Mucosa of stomach (tissue), 1 donor: Measurements from ENCODE around the gene TLE2.

Source experiments
- H3K27me3 ChIP-seq: one replicate; pipeline ENCODE4 v1.7.0; 2013; ENCODE audit warnings: mild to moderate bottlenecking, low read length; ENCODE audit not compliant: control insufficient read depth, insufficient read depth
- H3K36me3 ChIP-seq: one replicate; pipeline ENCODE4 v1.7.0; 2013; ENCODE audit warnings: low read length; ENCODE audit not compliant: control insufficient read depth, insufficient read depth
- H3K4me1 ChIP-seq: one replicate; pipeline ENCODE4 v1.7.0; 2013; ENCODE audit warnings: mild to moderate bottlenecking, low read length; ENCODE audit not compliant: control insufficient read depth, insufficient read depth
- H3K4me3 ChIP-seq: one replicate; pipeline ENCODE4 v1.7.0; 2013; ENCODE audit warnings: low read length
- H3K9ac ChIP-seq: one replicate; pipeline ENCODE4 v1.7.0; 2013; ENCODE audit warnings: mild to moderate bottlenecking, low read length, moderate library complexity
- H3K9me3 ChIP-seq: one replicate; pipeline ENCODE4 v1.7.0; 2013; ENCODE audit warnings: mild to moderate bottlenecking, low read length, moderate library complexity; ENCODE audit not compliant: control insufficient read depth
- donor health status: Pancreatic carcinoma.

The TLE2 gene

DNA sequence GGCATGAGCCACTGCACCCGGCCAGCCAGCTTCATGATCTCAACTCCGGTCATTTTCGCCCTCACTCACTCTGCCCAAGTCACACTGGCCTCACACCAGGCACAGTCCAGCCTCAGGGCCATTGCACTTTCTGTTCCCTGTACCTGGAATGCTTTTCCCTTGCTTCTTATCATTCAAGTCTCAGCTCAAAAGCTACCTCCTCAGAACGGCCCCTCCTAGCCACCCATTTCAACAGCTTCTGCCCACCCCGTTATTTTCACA, 2.5 kb upstream of the TLE2 start:
- no peaks in the 10 kb centered on the region for H3K27me3 ChIP-seq
- H3K36me3 ChIP-seq, result no peaks in the 10 kb centered on the region
- peaks cover 40% of the 10 kb centered on the region for H3K4me1 ChIP-seq

DNA sequence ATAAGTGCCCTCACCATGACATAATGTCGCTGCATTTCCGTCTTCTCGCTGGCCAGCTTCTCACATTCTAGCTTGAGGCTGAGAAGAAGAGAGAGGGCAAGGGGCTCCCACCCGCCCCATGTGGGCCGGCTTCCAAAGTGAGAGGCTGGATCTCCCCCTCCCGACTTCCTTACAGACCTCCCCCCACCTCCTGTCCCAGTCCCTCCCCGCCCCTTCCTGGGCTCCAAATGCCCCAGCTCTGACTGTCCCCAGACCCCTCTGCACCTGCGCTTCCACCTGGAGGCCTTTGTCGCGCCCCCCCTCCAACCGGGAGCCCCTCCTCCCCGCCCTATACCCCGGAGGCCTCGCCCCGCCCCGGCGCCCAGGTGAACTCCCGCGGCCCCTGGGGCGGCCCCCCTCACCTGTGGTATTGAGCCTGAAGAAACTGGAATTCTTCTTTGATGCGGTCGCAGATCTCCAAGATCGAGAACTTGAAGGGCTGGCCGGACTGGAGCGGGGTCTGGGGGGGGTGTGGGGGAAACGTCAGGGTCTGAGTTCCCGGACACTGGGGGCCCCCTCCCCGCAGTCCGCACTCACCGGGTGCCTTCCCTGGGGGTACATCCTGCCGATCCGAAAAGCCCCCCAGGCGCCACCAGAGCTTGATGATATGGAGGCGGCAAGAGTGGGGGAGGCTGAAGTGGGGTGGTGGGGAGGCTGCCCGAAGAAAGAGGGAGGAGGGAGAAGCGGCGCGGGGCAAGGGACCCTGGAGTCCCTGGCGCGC, 595 bp downstream of the TLE2 start:
- Histone ChIP-seq H3K9me3 (no peaks in the 10 kb centered on the region), H3K4me3 (no peak overlapping the region), H3K27me3 (peaks cover 2% of the 10 kb centered on the region), H3K36me3 (no peaks in the 10 kb centered on the region), H3K4me1 (peaks cover 18% of the 10 kb centered on the region), H3K9ac (peak overlapping the region; percentile 75)

More for the DNA sequence above, 2.5 kb upstream of the TLE2 start:
- no peak overlapping the region for H3K9ac ChIP-seq
- no peaks in the 10 kb centered on the region for H3K9me3 ChIP-seq
- H3K4me3 ChIP-seq, result no peak overlapping the region

DNA sequence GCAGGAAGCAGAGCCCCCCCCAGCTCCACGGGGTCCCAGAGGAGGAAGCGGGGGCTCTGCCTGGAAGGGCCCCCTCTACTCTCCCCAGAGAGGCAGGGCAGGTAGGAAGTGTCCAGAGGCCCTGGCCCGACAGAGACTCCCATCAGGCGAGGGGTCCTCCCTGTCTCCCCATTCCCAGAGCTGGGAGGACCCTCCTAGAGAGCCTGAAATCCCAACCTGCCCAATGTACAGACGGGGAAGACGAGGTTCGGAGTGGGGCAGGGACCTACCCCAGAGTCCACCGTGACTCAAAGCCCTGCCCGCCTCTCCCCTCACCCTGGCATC, 1.1 kb downstream of the TLE2 start:
- Histone ChIP-seq H3K27me3 (peaks cover 2% of the 10 kb centered on the region), H3K9me3 (no peaks in the 10 kb centered on the region), H3K9ac (no peak overlapping the region), H3K4me3 (no peak overlapping the region), H3K4me1 (peaks cover 20% of the 10 kb centered on the region), H3K36me3 (no peaks in the 10 kb centered on the region)

DNA sequence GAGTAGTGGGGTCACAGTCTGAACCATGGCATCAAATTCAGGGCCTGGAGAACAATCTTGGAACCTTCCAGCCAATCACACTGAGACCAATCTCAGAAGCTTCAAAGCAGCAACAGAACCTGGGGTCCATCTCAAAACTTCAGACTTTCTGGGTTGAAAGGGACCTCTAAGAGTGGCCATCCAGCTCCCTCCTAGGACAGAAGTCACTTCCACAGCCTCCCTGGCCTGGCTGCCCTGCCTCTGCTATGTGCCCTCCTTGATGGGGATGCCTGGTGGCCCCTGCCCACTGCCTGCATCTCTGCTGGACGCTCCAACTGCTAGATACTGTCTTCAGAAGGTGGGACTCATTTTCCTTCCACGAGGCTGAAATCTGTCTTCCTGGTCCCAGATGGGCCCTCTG, 1.8 kb downstream of the TLE2 start:
- Histone ChIP-seq H3K4me1 (peaks cover 25% of the 10 kb centered on the region), H3K4me3 (no peak overlapping the region), H3K36me3 (no peaks in the 10 kb centered on the region), H3K9ac (no peak overlapping the region), H3K27me3 (peaks cover 2% of the 10 kb centered on the region), H3K9me3 (no peaks in the 10 kb centered on the region)

DNA sequence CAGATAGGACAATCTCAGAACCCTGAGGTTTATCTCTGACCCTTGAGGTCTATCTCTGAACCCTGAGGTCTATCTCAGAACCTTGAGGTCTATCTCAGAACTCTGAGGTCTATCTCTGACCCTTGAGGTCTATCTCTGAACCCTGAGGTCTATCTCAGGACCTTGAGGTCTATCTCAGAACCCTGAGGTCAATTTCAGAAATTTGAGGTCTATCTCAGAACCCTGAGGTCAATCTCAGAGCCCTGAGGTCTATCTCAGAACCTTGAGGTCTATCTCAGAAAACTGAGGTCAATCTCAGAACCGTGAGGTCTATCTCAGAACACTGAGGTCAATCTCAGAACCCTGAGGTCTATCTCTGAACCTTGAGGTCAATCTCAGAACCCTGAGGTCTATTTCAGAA, 2.3 kb downstream of the TLE2 start:
- H3K36me3 ChIP-seq, result no peaks in the 10 kb centered on the region
- peaks cover 25% of the 10 kb centered on the region for H3K4me1 ChIP-seq
- no peaks in the 10 kb centered on the region for H3K9me3 ChIP-seq
- H3K9ac ChIP-seq, result no peak overlapping the region
- peaks cover 2% of the 10 kb centered on the region for H3K27me3 ChIP-seq
- no peak overlapping the region for H3K4me3 ChIP-seq

DNA sequence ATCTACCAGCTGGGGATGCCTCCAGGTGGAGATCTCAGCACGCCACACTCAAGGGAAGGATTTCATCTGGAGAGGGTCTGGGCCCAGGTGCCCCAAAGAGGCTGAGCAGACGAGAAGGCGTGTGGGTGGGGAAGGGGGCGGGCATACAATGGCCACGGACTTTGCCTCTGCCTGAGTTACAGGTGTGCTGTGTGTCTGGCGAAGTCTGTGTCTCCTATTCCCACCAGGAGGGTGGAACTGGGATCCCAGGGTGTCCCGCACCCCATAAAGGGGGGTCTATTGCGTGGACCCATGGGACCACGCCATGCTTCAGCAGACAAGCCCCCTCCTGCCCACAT, 3.6 kb downstream of the TLE2 start:
- Histone ChIP-seq H3K4me3 (no peak overlapping the region), H3K4me1 (peaks cover 20% of the 10 kb centered on the region), H3K9ac (no peak overlapping the region), H3K36me3 (no peaks in the 10 kb centered on the region), H3K27me3 (peaks cover 2% of the 10 kb centered on the region), H3K9me3 (no peaks in the 10 kb centered on the region)

DNA sequence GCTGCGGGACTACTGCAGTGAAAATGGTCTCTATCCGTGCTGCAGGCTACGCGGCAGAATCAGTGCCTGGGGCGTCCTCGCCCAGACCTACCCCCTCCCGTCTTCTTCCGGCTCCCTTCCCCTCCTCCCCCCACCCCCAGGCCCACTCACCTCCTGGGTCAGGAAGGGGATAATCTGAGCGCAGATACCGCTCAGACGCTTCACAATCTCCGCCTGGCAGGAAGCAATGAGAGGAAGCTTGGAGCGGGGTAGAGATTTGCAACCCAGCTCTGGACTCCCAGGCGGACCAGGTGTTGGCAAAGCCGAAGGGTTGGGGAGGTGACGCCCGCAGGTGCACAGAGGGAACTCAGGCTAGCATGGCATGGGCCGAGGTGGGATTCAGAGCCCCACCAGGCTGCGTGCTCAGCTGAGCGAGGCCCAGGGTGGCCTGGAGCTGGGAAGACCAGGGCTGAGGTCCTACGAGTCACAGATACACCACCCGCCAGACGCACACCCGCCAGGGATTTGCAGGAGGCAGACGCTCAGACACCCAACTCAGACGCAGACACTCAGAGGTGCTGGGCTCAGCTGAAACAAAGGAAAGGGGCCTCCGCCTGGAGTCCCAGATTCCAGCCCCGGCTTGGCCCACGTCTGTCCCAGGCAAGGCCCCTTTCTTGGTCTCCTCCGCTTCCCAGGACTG, 4.1 kb downstream of the TLE2 start:
- H3K4me3 ChIP-seq, result no peak overlapping the region
- no peaks in the 10 kb centered on the region for H3K9me3 ChIP-seq

DNA sequence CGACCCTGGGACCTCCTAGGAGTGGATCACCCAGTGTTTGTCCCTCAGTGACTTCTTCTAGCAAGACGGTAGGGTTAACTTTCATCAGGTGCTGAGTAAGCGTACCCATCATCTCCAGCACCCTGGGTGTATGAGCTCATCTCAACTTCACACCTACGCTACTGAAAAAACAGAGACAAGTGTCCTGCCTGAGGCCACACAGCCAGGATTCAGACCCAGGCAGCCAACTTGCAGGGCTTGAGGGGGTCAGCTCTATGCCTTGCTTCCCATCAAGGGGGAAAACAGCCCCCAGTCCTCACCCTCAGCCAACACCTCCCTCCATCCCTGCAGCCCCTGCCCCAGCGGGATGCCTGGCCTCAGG, 4.6 kb downstream of the TLE2 start:
- Histone ChIP-seq H3K4me3 (no peak overlapping the region), H3K9me3 (no peaks in the 10 kb centered on the region), H3K36me3 (no peaks in the 10 kb centered on the region), H3K4me1 (peaks cover 17% of the 10 kb centered on the region), H3K27me3 (peaks cover 2% of the 10 kb centered on the region), H3K9ac (no peak overlapping the region)

More for the DNA sequence above, 4.1 kb downstream of the TLE2 start:
- H3K36me3 ChIP-seq, result no peaks in the 10 kb centered on the region
- no peak overlapping the region for H3K9ac ChIP-seq
- peaks cover 2% of the 10 kb centered on the region for H3K27me3 ChIP-seq
- peaks cover 20% of the 10 kb centered on the region for H3K4me1 ChIP-seq

DNA sequence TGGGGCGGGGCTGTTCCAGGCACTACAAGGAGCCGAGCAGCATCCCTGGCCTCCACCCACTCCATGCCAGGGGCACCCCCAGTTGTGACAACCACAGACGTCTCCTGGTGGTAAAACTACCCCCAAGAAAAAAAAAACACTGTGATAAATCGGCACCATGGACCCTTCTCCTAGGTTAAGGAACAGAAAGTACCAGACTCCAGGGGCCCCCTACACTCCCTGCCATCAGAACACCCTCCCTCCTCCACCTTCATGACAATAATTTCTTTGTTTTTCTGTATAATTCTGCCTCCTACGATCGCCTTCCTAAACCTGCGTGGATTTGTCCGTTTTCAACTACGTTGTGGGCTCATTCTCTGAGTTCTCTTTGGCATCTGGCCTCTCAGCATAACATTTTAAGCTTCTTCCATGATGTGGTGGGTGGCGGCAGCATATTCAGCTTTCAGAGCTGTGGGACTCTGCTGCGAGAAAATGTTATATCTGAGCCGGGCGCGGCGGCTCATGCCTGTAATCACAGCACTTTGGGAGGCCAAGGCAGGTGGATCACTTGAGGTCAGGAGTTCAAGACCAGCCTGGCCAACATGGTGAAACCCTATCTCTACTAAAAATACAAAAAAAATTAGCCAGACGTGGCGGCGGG, 8.6 kb downstream of the TLE2 start:
- no peak overlapping the region for H3K4me3 ChIP-seq
- H3K9me3 ChIP-seq, result no peaks in the 10 kb centered on the region
- H3K4me1 ChIP-seq, result peaks cover 6% of the 10 kb centered on the region
- H3K36me3 ChIP-seq, result no peaks in the 10 kb centered on the region
- peaks cover 2% of the 10 kb centered on the region for H3K27me3 ChIP-seq
- no peak overlapping the region for H3K9ac ChIP-seq

DNA sequence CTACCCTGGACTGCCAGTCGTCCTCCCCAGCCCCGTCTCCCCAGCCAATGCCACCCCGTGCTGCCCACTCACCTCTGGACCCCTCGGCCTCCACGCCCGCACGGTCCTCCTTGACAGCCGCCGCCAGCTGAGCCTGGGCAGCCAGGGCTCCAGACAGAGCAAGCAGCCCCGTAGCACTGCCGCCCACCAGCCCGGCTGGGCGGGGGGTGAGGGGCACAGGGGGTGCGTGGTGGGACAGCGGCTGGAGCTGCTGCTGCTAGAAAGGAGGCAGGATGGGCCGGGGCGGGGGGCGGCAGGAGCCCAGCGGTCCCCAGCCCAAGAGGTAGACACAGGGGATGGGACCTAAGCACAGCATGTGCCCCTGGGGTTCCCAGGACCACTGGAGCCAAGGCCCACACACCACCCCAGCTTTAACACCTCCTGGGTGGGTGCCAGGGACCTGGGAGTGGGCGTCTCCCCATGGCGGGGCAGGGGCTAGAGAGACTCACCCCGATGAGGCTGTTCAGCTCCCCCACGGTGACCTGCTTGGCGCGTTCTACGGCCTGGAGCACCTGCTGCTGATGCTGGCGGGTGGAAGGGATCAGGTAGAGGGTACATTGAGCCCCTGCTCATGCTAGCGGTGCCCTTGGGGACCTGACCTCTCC, 9.7 kb downstream of the TLE2 start:
- Histone ChIP-seq H3K36me3 (no peaks in the 10 kb centered on the region), H3K27me3 (no peaks in the 10 kb centered on the region), H3K9me3 (no peaks in the 10 kb centered on the region), H3K9ac (no peak overlapping the region), H3K4me3 (no peak overlapping the region), H3K4me1 (peaks cover 6% of the 10 kb centered on the region)

DNA sequence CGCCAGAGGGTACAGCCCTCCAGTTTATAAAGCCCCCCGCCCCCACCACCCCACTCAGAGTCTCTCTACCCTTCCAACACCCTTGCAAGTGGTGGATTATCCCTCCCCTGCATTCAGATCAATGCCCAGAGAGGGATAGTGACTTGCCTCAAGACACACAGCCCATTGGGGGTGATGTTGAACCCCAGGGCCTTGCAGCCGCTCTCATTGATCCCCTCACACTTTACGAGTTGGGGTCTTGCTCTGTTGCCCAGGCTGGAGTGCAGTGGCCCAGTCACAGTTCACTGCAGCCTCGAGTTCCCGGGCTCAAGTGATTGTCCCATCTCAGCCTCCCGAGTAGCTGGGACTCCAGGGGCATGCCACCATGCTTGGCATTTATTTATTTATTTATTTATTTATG, 11.2 kb downstream of the TLE2 start:
- Histone ChIP-seq H3K27me3 (no peaks in the 10 kb centered on the region), H3K4me3 (no peak overlapping the region), H3K9ac (no peak overlapping the region), H3K4me1 (peaks cover 8% of the 10 kb centered on the region), H3K36me3 (no peaks in the 10 kb centered on the region), H3K9me3 (no peaks in the 10 kb centered on the region)
